Suprapubic skin (tissue), 4 donors: Measurements from ENCODE around the gene TTI1.

Experiments used
- EP300 ChIP-seq: sonication (generic); formaldehyde crosslinking; IDR thresholded peaks from one replicate; pipeline ENCODE4 v1.6.1; 2017; ENCODE audit warnings: antibody characterized with exemption
- POLR2A ChIP-seq, 2 donors: fragments of 450-650 bp; IDR thresholded peaks; one replicate each; pipeline ENCODE4 v1.6.1; 2017; ENCODE audit warnings: antibody characterized with exemption in 2 of 2, mild to moderate bottlenecking in 2 of 2, moderate library complexity in 2 of 2
- POLR2AphosphoS5 ChIP-seq, 3 donors: sonication (generic); formaldehyde crosslinking; IDR thresholded peaks; one replicate each; pipeline ENCODE4 v1.6.1; 2017; ENCODE audit warnings: antibody characterized with exemption in 3 of 3
- TF ChIP-seq, protein P1 (sequence below), 2 donors: fragments of 200-600 bp in 1 of 2; fragments of 450-650 bp in 1 of 2; sonication (generic) in 1 of 2; IDR thresholded peaks; one replicate each; pipeline ENCODE4 v1.5.1; 2016 to 2019; ENCODE audit warnings: antibody characterized with exemption in 2 of 2, mild to moderate bottlenecking in 1 of 2, moderate library complexity in 1 of 2

DNA sequence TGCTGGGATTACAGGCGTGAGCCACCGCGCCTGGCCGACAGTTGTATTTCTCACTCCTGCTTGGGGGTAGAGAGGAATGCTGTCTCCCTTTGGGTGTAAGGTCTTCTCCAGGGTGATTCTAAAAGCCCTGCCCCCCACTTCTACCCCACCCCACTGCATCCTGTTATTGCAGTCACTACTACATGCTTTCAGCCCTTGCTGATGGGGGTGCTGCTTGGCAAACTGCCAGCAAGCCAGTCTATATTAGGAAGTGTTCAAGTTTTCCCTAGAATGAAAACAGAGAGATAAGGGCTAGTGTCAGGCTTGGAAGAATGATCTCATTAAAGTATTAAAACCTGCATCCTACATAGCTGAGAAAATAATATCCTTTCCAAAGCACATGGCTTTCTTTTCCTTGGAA, 31.3 kb downstream of the TTI1 start:
- TF ChIP-seq, protein P1, sequence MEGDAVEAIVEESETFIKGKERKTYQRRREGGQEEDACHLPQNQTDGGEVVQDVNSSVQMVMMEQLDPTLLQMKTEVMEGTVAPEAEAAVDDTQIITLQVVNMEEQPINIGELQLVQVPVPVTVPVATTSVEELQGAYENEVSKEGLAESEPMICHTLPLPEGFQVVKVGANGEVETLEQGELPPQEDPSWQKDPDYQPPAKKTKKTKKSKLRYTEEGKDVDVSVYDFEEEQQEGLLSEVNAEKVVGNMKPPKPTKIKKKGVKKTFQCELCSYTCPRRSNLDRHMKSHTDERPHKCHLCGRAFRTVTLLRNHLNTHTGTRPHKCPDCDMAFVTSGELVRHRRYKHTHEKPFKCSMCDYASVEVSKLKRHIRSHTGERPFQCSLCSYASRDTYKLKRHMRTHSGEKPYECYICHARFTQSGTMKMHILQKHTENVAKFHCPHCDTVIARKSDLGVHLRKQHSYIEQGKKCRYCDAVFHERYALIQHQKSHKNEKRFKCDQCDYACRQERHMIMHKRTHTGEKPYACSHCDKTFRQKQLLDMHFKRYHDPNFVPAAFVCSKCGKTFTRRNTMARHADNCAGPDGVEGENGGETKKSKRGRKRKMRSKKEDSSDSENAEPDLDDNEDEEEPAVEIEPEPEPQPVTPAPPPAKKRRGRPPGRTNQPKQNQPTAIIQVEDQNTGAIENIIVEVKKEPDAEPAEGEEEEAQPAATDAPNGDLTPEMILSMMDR (IDR thresholded peaks at IDR 0.05): no peak
- TF ChIP-seq EP300: no peak
- TF ChIP-seq POLR2A (IDR thresholded peaks at IDR 0.05): no peak
- no peak for TF ChIP-seq POLR2AphosphoS5 (IDR thresholded peaks at IDR 0.05)
